Hippocampal formation (tissue), 2 donors: ENCODE results near the gene MLEC.
"Not testable (repeated sequence)": the region's sequence is repeated elsewhere in the genome, so short reads cannot be mapped to it uniquely, and the experiment has no call there.

Experiments
- DNase-seq, 2 donors: peaks; one replicate each; lab custom pipeline; 2025; lab: John Stamatoyannopoulos, UW

Gene MLEC

DNA sequence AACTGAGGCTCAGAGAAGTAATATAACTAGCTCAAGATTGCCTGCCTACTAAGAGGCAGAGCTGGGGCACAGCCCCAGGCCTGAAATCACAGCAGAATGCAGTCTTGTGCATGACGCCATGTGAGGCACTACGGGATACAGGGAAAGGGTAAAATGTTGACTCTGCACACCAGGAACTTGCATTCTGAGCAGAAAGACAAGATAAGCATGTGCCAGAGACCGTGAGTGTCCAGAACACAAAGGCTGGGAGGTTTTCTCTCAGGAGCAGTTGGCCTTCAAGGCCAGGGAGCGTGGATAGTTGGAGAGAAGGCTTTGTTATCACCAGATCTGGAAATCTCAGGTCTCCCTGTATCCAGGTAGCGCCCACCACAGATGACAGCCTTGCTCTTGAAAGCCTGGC is 23.2 kb upstream of the MLEC start:
- no peak for DNase-seq

DNA sequence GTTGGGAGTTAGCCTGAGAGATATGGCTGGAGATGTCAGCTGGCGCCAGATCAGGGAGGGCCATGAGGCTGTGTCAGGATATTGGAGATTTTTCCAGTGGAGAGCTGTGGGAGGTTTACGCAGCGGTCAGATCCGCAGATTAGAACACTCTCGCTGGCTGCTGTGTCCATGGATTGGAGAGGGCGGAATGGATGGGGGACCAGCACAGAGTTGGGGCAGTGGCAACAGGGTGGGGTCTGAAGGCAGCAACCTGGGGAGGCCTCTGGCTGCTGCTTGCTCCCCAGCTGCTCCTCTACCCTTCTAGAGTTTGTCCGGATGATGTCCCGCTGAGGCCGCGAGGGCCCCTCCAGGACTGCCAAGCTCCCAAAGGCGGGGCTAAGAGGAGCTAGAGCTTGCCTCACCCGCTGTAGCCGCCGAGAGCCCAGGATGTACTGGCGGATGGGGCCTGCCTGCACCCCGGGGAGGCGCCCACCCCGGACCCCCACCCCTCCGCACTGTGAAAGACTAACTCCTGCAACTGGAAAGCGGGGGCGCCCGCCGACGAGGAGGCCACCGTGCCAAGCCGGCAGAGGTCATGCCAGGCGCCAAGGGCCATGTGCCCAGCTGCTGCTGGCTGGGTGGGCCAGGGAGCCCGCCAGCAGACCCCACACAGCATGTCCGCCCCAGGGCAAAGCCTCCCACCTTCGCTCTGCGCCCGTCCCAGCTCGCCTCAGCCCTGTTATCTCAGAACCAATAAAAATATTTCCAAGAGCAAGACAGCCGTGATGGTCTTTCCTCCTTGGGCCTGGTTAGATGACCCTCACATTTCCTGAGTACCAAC is 20.2 kb upstream of the MLEC start:
- no peak for DNase-seq

DNA sequence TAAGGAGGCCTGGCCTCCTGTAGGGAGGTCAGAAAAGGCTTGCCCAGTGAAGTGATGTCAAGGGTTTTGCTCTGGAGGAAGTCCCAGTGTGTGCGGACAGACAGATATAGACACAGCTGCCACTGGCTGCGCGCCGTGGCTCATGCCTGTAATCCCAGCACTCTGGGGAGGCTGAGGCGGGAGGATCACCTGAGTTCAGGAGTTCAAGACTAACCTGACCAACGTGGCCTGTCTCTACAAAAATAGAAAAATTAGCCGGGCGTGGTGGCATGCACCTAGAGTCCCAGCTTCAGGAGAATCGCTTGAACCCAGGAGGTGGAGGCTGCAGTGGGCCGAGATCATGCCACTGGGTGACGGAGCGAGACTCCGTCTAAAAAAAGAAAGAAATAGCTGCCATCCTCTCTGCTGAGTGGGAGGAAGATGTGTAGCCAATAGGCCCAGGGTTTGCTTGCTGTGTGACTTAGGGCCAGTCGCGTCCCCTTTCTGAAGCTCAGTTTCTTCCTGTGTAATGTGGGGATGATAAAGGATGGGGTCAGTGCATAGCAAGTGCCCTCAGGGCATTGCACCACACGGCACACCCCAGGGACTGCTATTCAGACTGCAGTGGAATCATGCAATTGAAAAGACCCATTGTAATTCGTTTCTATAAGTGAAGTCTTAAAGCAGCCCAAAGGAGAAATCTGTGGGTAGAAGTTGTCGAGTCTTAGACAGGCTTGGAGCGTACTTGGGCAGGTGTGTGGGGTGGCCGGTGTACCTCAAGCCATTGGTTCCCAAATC is 18.7 kb upstream of the MLEC start:
- DNase-seq = no peak

DNA sequence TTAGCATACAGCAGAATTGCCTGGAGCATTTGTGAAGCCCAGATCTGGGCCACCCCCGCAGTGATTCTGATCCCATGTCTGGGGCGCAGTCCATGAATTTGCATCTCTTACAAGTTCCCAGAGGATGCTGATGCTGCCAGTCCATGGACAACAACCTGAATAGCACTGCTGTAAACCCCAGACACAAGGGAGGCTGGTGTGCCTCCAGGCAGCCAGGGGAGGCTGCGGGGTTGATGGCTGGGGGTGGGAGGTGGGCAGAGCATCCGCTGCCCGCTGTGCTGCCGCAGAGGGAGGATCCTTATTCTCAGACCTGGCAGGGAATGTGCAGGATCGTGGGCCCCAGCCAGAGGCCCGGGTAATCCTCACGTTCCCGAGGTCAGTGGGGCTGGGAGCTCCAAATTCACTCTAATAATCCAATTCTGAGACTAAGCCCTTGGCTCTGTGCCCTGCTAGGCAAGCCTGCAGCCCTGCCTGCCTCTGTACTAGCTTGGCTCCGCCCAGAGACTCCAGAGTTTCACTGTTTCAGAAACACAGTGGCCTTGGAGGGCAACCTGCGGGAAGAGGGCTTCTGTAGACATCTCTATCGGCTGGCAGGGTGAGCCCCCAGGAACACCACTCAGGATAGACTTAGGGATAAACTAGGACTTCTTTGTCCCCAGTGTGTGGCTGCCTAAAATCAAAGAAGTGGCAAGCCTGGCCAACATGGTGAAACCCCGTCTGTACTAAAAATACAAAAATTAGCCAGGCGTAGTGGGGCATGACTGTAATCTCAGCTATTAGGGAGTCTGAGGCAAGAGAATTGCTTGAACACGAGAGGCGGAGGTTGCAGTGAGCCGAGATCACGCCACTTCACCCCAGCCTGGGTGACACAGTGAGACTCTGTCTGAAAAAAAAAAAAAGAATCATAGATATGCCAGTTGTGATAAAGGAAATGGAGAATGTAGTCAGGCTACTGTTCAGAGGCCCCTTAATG is 17.8 kb upstream of the MLEC start:
- DNase-seq = no peak

DNA sequence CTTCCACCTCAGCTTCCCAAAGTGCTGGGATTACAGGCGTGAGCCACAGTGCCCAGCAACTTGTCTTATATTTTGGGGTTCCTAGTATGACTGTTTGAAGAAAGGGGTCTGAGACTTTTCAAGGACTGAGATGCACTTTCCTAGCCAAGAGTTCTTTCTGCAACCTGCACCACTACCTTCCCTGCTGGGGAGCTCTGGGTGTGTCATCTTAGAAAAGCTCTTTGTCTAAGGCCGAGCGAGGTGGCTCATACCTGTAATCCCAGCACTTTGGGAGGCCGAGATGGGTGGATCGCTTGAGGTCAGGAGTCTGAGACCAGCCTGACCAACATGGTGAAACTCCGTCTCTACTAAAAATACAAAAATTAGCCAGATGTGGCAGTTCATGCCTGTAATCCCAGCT is 16.7 kb upstream of the MLEC start:
- not testable (repeated sequence) for DNase-seq

DNA sequence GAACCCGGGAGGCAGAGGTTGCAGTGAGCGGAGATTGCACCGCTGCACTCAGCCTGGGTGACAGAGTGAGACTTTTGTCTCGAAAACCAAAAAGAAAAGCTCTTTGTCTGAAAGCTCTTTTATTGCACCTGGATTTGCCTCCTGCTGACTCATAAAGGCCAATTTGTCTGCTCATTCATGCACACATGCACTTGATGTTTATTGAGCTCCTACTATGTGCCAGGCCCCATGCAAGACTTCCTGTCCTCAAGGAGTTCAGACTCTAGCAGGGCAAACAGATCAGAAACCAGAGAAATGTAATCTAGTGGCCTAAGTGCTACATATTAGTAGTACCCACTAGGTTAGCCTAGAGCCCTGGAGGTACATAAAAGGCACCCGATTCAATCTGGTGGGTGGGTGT is 16.3 kb upstream of the MLEC start:
- DNase-seq = no peak

DNA sequence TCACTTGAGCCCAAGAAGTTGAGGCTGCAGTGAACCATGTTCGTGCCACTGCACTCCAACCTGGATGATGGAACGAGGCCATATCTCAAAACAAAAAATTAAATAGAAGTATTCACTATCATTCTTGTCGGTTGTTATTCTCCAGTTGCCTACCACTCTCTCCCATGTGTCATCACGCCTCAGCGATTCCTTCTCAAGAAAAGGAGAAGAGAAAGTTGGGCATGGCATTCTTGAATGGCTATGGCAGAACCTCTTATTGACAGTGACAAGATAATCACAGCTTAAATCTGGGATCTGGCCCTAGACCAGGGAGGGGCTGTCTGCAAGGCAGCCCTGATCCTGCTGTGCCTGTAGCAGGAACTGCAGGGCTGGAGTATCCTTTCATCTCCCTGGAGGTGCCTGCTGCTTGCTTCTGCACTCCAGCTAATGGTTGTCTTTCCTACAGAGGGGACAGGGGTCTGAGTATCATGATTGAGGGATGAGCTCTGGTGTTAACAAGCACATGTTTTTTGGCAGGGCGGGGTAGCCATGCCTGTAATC is 12.8 kb upstream of the MLEC start:
- no peak for DNase-seq

DNA sequence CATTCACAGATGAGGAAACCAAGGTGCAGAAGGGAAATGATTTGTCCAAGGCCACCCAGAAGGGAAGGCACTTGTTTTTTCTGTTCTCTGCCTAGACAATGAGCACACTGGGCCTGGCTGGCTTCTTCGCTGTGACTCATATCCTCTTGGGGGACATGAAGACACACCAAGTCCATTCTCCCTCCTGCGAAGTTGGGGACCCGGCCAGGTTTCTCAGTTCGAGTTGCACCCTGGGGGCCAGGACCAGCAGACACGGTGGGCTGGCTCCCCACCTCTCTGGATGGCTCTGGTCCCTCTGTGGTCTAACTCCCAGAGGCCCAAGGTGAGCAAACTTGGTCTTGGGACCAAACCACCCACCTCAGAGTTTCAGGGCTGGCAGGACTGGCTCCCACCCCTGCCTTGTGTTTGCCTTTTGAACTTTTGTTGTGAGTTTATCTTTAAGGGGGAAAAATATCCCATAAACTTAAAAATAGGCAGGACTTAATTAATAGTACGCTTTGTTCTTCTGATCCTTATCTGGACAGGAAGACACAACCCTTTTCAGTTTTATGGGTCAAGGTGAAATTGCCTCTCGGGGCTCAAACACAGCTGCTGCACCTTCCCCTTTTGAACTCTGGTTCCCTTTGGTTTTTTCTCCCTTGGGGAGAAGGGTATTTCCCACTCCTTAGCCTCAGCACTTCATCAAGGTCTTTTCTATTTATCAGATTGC is 9.0 kb upstream of the MLEC start:
- no peak for DNase-seq

DNA sequence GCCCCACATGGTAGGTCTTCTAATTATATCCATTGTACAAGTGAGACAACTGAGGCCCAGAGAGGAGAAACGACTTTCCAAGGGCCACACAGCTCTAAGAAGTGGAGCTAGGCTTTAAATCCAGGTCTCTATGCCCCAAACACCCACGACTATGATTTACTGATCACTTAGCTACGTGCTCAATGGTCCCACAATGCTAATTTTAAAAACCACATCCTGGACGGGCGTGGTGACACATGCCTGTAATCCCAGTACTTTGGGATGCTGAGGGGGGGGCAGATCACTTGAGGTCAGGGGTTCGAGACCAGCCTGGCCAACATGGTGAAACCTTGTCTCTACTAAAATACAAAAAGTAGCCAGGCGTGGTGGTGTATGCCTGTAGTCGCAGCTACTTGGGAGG is 8.4 kb upstream of the MLEC start:
- DNase-seq = no peak

DNA sequence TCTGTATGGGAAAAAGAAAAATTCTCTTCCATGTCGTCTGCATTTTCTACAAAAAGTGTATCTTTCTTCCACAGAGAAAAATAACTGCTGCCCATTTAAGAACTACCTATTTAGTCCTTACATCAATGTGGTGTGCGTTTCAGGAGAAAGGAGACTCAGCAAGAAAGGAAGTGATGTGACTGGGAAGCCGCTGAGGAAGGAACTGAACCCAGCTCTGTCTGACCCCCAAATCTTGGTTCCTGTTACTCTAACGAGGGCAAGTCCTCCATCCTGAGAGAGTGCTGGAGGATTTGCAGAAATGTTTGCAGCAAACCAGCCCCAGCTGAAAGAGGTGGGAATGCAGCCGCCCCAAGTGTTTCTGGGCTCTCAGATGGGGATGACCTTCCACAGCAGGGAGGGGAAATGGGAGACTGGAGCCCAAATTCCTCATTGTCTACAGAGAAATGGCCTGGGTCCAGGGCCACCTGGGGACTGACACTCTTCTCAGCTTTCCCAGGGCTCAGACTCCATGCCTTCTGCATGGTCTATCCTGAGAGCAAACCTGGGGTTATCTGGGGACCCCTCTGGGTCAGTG is 6.7 kb upstream of the MLEC start:
- DNase-seq = no peak

DNA sequence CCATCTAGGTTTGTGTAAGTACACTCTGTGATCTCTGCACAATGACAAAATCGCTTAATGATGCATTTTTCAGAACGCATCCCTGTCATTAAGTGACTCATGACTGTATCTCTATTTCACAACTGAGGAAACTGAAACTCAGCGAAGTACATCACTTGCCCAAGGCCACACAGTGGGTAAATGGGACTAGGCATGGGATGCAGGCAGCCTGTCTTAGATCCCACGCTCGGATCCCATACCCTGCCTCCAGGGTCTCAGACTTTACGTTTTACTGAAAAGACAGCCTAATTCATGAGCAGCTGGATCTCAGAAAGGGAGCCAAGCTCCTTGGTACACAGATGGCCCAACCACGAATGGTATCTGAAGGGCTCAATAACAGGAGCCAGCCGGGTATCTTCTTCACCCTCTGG is 2.4 kb upstream of the MLEC start:
- DNase-seq = no peak

DNA sequence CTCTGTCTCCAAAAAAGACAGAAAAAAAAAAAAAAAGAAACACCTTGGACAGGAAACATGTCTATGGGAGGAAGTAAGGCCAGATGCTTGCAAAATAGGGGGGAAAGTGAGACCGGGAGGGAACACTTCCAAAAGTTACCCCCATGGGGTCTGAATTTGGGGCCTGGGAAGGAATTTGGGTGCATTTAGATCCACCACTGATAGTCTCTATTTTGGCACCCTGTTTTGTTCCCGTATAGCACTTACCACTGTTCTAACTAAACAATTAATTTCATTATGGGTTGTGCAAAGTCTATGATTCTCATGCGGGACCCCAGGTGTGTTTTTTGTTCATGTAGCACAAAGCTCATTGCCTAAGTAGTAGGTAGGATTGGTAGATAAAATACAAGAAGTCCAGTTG is 1.4 kb upstream of the MLEC start:
- no peak for DNase-seq

DNA sequence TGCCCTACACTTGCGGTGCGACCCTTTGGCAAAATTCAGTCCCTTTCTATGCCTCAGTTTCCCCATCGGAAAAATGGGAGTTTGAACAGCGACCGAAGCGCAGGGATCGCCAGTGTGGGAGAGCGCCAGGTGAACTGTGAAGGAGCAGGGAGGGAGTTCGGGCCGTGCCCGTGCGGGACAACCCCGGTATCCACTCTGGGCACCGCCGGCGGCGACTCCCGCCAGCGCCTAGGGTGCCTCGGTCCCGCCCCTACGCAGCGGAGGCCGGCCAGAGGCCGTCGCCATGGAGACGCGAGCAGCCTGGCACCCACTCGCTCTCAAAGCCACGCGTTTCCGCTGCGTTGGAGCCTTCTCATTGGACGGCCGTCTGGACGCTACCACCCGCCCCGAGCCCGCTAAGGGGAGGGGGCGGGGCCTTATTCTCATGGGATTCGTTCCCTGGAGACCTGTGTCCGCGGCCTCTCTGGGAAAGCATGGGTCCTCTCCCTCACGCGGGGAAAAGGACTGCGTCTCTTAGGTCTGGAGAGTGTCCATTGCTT is 729 bp upstream of the MLEC start:
- DNase-seq = peak; percentile 90 to 97

DNA sequence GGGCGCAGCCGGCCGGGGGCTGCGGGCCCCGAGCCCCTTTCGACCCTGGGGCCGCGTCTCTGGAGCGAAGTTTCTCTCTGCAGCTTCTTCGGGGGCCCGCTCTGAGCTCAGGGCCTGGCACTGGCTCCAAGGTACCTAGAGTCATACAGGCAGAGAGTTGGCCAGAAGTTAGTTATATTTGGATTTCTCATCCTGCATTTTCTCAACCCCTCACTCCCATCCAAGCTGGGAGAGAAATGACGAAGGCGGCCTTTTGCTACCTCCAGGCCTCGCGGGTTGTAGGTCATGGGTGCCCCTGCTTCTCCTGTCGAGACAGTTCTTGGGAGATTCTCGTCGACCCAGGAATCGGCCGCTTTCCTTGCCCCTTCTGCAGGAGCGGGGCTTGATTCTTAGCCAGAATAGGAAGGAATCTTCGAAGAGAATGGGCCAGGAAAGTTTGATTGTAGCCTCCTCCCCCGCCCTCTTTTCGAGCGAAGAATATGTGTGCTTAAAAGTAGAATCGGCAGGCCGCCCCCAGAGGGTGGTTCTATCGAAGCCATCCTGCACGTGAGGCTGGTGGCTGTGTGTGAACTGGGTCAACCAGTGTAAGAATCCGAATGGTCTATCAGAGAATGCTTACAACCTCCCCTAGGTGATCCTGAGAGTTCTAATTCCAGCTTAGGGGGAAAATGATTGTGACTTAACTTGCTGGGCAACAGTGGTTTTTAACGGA is 785 bp downstream of the MLEC start:
- no peak for DNase-seq

DNA sequence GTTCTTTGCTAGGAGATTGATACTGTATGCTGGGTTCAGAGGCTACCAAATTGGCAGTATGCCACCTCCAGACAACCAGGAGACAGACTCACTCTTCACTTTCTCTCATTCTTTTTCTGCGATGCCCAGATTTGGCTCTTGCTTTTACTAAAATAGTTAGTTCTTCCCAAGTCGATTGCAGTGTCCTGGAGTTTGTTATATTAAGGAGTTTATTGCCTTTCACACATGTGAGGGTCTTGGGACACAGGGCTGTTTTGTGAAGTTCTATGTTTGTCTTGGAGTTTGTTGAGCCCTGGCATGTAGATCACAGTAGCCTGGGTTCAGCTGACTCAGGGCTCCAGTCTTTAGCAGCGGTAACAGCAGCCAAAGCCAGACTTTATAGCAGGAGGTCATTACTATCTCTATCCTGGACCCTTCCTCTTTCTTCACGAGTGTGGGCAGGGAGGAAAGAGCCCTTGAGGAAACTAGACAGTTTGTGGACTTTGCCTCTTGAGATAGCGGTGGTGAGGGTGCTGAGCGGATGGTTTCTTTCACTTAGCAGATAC is 1.6 kb downstream of the MLEC start:
- DNase-seq = no peak

DNA sequence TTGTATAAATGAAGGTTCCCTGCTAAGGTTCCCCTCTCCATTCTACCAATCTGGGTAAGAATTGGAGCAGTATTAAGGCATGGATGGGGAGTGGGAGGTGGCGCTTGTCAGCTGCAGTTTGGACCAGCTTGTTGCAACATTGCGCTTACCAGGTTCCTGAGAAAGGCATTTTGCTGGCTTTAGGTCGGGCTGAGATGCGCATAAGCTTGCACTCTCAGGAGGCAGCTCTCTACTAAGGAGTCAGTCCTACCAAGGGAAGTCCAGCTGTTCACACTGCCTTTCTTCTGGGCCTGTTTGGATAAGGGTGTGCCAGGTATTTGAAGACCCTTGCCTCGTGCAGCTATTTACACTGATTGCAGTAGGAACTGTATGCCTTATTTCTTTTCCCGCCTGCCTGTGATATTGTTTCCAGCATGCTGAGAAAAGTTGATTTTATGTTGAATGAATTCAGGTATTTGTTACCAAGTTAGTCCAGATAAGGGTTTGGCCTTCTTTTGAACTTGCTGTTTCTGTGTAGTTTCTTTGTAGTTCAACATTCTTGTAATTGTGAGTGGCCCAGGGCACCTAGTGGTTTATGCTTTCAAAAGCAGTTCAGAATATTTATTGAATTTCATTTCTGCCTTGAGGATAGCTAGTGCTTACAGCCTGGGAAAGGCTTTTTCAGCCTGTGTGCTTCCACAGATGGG is 2.6 kb downstream of the MLEC start:
- no peak for DNase-seq

DNA sequence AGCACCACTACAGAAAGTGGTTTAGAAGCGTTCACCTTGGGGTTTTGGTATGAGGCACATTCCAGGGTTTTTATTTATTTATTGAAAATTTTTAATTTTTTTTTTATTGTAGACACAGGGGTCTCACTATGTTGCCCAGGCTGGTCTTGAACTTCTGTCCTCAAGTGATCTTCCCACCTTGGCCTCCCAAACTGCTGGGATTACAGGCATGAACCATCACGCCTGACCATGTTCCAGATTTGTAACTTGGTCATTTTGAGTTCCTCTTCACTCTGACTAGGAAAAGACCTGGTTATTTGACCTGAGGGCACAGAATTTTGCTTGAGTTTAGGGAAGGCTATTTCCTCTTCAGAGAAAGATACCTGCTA is 3.1 kb downstream of the MLEC start:
- no peak for DNase-seq

DNA sequence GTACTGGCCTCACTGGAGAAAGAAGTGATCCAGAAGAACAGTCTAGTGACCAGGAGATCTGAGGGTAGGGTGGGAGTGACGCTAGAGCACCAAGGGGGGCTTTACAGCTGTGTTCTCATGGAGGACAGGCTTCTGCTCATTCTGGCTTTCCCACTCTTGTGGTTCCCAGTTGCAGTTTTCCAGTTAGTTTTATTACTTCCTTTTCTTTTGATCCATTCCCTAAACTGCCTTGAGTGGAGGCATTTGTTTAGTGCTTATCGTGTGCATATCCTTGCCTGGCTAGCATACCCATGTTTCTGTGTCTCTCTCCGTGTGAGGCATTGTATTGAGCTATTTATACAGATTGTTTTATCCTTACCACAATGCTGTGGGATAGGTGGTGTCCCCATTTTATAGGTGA is 4.0 kb downstream of the MLEC start:
- no peak for DNase-seq

DNA sequence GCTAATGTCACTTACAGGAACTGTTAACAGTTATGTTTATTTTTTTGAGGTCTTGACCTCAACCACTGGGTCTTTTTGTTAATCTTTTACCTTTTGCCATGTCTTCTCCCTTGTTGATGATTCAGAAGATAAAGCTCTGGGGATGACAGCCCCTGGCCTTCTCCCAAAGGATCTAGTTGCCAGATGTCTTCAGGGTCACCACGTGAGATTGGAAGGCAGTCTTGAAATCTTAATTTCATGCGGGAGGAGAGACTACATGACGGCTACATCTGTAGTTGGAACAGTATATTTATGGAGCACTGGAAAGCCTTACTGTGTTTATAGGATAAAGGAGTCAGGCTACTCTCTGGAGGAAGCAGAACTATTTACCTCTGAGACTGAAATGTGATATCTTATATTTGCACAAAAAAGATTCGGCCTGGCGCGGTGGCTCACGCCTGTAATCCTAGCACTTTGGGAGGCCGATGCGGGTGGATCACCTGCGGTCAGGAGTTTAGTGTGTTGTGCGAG is 5.6 kb downstream of the MLEC start:
- no peak for DNase-seq
